KMS-11 (cell line): ENCODE results near the gene COL5A1.

Experiments
- H2AFZ ChIP-seq: fragments of 200-600 bp; sonication (generic); 2 replicates; pipeline ENCODE4 v1.6.1; 2016; ENCODE audit warnings: antibody characterized with exemption, mixed run types, low read depth
- H3K27ac ChIP-seq: fragments of 200-600 bp; sonication (generic); 2 replicates; pipeline ENCODE4 v1.6.1; 2016; ENCODE audit warnings: mild to moderate bottlenecking, mixed run types
- H3K27me3 ChIP-seq: fragments of 200-600 bp; sonication (generic); 2 replicates; pipeline ENCODE4 v1.6.1; 2017; ENCODE audit warnings: mild to moderate bottlenecking, low read depth, mixed run types, moderate library complexity; ENCODE audit not compliant: insufficient read depth
- H3K36me3 ChIP-seq: fragments of 200-600 bp; sonication (generic); 2 replicates; pipeline ENCODE4 v1.6.1; 2017; ENCODE audit warnings: mild to moderate bottlenecking, mixed run types; ENCODE audit not compliant: insufficient read depth
- H3K4me1 ChIP-seq: fragments of 200-600 bp; sonication (generic); 2 replicates; pipeline ENCODE4 v1.6.1; 2016; ENCODE audit warnings: mild to moderate bottlenecking, low read depth, mixed run types; ENCODE audit not compliant: poor library complexity, severe bottlenecking
- H3K4me2 ChIP-seq: fragments of 200-600 bp; sonication (generic); 2 replicates; pipeline ENCODE4 v1.7.0; 2016; ENCODE audit warnings: mild to moderate bottlenecking, mixed run types
- H3K4me3 ChIP-seq: fragments of 200-600 bp; sonication (generic); IDR thresholded peaks from 2 replicates; pipeline ENCODE4 v1.6.1; 2017; ENCODE audit warnings: low read depth, low read length, mixed read lengths; ENCODE audit not compliant: insufficient read depth
- H3K79me2 ChIP-seq: fragments of 200-600 bp; sonication (generic); 2 replicates; pipeline ENCODE4 v1.6.1; 2016; ENCODE audit warnings: low read depth, mixed run types; ENCODE audit not compliant: insufficient read depth
- H3K9ac ChIP-seq: fragments of 200-600 bp; sonication (generic); 2 replicates; pipeline ENCODE4 v1.6.1; 2016; ENCODE audit warnings: mild to moderate bottlenecking, mixed run types
- H4K20me1 ChIP-seq: fragments of 200-600 bp; sonication (generic); 2 replicates; pipeline ENCODE4 v1.6.1; 2016; ENCODE audit warnings: mild to moderate bottlenecking, mixed run types; ENCODE audit not compliant: insufficient read depth
- CTCF ChIP-seq: fragments of 200-600 bp; sonication (generic); conservative IDR thresholded peaks from 2 replicates; pipeline ENCODE4 v1.6.1; 2017; ENCODE audit warnings: low read depth, mild to moderate bottlenecking, antibody characterized with exemption, low read length, moderate library complexity, mixed read lengths

COL5A1 gene

GRCh38 chr9:134793288-134794188, 151.9 kb downstream of the COL5A1 start:
- Histone ChIP-seq H3K79me2 (no peaks in the 10 kb centered on the region), H3K4me3 (no peak overlapping the region), H3K9ac (no peak overlapping the region), H3K27me3 (peaks cover 33% of the 10 kb centered on the region; the same call in 1 of the 2 replicates), H2AFZ (no peak overlapping the region), H3K4me2 (no peak overlapping the region), H4K20me1 (no peaks in the 10 kb centered on the region), H3K27ac (no peak overlapping the region), H3K36me3 (no peaks in the 10 kb centered on the region), H3K4me1 (no peaks in the 10 kb centered on the region)
- no peak for TF ChIP-seq CTCF

GRCh38 chr9:134794663-134795370, 153.2 kb downstream of the COL5A1 start:
- H3K4me2 ChIP-seq = no peak overlapping the region
- no peak overlapping the region for H3K9ac ChIP-seq
- H2AFZ ChIP-seq = no peak overlapping the region
- H3K27ac ChIP-seq = no peak overlapping the region
- no peak for TF ChIP-seq CTCF
- H3K4me1 ChIP-seq = no peaks in the 10 kb centered on the region
- no peak overlapping the region for H3K4me3 ChIP-seq
- H3K36me3 ChIP-seq = no peaks in the 10 kb centered on the region
- no peaks in the 10 kb centered on the region for H4K20me1 ChIP-seq
- no peaks in the 10 kb centered on the region for H3K79me2 ChIP-seq
- peaks cover 44% of the 10 kb centered on the region; the same call in 1 of the 2 replicates for H3K27me3 ChIP-seq

GRCh38 chr9:134795446-134795845, 153.8 kb downstream of the COL5A1 start:
- H3K4me2 ChIP-seq = no peak overlapping the region
- no peak overlapping the region for H3K9ac ChIP-seq
- H3K4me1 ChIP-seq = no peaks in the 10 kb centered on the region
- H3K79me2 ChIP-seq = no peaks in the 10 kb centered on the region
- TF ChIP-seq CTCF = no peak
- H3K4me3 ChIP-seq = no peak overlapping the region
- no peak overlapping the region for H3K27ac ChIP-seq
- H2AFZ ChIP-seq = no peak overlapping the region
- H3K36me3 ChIP-seq = no peaks in the 10 kb centered on the region
- peaks cover 49% of the 10 kb centered on the region; the same call in 1 of the 2 replicates for H3K27me3 ChIP-seq
- no peaks in the 10 kb centered on the region for H4K20me1 ChIP-seq

GRCh38 chr9:134796882-134797281, 155.3 kb downstream of the COL5A1 start:
- Histone ChIP-seq H2AFZ (no peak overlapping the region), H3K27me3 (peaks cover 52% of the 10 kb centered on the region; the same call in 1 of the 2 replicates), H3K4me1 (no peaks in the 10 kb centered on the region), H3K36me3 (no peaks in the 10 kb centered on the region), H4K20me1 (no peaks in the 10 kb centered on the region), H3K4me2 (no peak overlapping the region), H3K9ac (no peak overlapping the region), H3K79me2 (no peaks in the 10 kb centered on the region), H3K27ac (no peak overlapping the region), H3K4me3 (no peak overlapping the region)
- TF ChIP-seq CTCF = no peak
